ENCODE data around the gene ANO2.
A peak's percentile ranks its signal among the peaks of the same experiment; 100 is the strongest.

Gene ANO2

DNA sequence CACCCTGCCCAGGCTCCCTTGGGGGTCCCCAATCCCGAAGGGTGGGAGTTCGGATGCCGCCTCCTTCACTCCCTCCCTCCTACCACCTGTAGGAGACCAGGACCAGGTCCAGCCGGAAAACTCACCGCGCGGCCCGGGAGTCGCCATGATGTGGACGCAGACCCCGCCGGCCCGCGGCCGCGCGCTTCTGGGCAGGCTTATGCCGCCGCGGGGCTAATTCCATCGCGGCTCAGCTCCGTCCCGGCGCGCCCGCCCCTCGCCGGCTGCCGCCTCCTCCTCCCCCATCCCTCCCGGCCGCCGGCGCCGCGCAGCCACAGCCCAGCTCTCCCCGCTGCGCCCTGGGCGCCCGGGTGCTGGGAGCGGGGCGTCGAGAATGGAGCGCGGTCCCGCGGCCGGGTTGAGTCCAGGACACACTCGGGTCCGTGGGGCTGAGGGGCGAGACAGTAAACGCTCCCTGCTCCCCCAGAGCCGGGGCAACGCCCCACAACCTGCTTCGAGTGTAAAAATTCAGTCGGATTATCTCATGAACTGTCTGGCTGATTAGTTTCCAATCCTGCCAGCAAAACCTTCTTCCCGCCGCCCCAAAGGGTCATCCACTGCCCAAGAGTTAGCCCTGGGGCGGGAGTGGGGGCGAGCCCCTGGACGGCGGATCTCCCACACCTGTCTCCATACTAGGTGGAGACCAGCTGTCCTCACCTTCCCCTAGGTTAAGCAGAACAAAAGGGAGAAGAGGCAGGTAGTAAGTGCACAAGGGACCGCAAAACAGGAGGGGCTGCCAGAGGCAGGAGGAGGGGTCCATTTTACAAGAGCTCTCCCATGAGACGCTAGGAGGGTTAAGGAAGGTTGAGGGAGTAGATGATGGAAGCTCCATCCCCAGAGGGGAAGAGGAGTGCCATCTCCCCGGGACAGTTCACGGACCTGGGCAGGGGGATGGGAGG lies at the start of gene ANO2:
TSS of gene ANO2 (minus strand) at position 189 of the 938 bp plus-strand sequence. CDS start at position 147, 42 bp downstream.
- Histone ChIP-seq H3K36me3 (ENCODE audit: insufficient read depth, low read length) (no peaks in the 10 kb centered on the region), H3K4me3 (ENCODE audit: low read length) (peak within 1 kb of the TSS; percentile 53), H3K27me3 (ENCODE audit: insufficient read depth, low read length) (peaks cover 10% of the 10 kb centered on the region), H2AFZ (ENCODE audit: low read depth, low read length) (peak within 1 kb of the TSS; percentile 84), H3K9me3 (ENCODE audit: low read length) (peaks cover 2% of the 10 kb centered on the region), H3K4me1 (ENCODE audit: insufficient read depth, low read length) (peaks cover 10% of the 10 kb centered on the region)

DNA sequence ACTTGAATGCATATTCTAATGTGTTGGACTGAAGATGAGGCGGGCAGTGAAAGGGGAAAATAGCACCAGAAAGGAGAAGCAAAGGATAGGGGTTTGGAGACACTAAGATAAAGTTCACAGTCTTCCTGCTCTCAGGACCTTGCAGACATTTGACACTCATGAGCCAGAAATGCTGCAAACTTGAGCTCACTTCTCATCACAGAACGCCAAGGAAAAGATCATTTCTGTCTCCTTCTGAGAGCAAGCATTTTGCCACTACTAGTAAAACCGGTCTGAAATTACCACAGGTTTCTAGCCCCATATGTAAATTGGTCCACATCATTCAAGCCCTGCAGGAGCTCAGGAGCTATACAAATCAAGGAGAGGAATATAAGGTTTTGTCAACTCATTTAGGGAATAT lies 44.6 kb upstream of the ANO2 start:
- Histone ChIP-seq H3K4me3 (ENCODE audit: low read length) (no peak overlapping the region), H3K27me3 (ENCODE audit: insufficient read depth, low read length) (no peaks in the 10 kb centered on the region), H3K9me3 (ENCODE audit: low read length) (no peaks in the 10 kb centered on the region), H3K4me1 (ENCODE audit: insufficient read depth, low read length) (peaks cover 25% of the 10 kb centered on the region), H3K36me3 (ENCODE audit: insufficient read depth, low read length) (no peaks in the 10 kb centered on the region), H2AFZ (ENCODE audit: low read depth, low read length) (no peak overlapping the region)

DNA sequence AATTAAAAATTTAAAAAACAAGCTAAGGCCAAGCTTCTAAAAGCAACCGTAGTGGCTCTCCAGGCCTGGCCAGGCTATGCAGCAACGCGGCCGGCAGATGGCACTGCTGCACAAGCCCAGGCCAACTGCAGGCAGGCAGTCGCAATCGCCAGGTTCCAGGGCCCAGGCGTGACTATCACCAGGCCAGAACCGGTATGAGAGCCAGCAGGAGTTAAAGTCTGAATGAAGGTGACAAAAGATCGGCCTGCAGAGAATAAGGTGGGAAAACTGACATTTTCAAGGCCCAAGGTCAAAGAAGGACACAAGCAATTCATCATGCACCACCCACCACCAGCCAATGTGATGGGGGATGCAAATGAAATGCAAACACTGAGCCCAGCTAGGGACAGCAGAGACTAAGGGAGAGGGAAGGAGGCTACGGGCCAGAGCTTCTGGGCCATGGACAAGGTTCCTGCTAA lies 43.6 kb upstream of the ANO2 start:
- Histone ChIP-seq H2AFZ (ENCODE audit: low read depth, low read length) (peak overlapping the region; percentile 1), H3K36me3 (ENCODE audit: insufficient read depth, low read length) (no peaks in the 10 kb centered on the region), H3K4me3 (ENCODE audit: low read length) (no peak overlapping the region), H3K27me3 (ENCODE audit: insufficient read depth, low read length) (no peaks in the 10 kb centered on the region), H3K9me3 (ENCODE audit: low read length) (no peaks in the 10 kb centered on the region), H3K4me1 (ENCODE audit: insufficient read depth, low read length) (peaks cover 25% of the 10 kb centered on the region)

DNA sequence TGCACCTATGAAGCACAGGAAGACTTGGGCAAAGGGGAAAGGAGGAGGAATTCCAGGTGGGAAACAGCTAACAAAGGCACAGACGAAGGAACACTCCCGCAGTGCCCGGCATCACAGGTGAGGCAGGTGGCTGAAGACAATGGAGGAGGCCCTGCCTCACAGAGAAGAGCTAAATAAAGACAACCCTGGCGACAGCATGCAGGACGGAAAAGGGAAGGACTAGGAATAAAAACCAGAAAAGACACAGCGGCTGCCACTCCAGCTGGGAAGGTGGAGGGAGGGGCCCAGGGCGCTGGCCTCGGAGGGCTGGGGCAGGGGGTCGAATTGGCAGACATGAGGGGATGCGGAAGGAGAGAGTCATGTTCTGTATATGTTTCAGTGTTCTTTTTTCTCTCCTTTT lies 43.0 kb upstream of the ANO2 start:
- Histone ChIP-seq H3K4me3 (ENCODE audit: low read length) (no peak overlapping the region), H3K4me1 (ENCODE audit: insufficient read depth, low read length) (peaks cover 25% of the 10 kb centered on the region), H3K9me3 (ENCODE audit: low read length) (no peaks in the 10 kb centered on the region), H2AFZ (ENCODE audit: low read depth, low read length) (no peak overlapping the region), H3K36me3 (ENCODE audit: insufficient read depth, low read length) (no peaks in the 10 kb centered on the region), H3K27me3 (ENCODE audit: insufficient read depth, low read length) (no peaks in the 10 kb centered on the region)

DNA sequence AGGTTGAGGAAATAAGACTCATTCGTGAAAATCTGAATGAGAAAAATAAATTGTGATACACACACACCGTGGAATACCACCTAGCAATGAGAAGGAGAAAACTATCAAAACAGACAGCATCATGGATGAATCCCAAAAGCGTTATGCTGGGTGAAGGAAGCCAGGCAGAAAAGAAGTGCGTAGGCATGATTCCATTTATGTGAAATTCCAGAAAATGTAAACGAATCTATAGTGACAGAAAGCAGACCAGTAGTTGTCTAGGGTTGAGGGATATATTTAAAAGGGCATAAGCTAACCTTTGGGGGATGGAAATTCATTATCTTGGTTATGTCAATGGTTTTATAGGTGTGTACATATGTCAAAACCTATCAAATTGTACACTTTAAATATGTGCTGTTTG lies 42.5 kb upstream of the ANO2 start:
- no peak overlapping the region for H3K4me3 ChIP-seq (ENCODE audit: low read length)
- no peaks in the 10 kb centered on the region for H3K36me3 ChIP-seq (ENCODE audit: insufficient read depth, low read length)
- no peaks in the 10 kb centered on the region for H3K9me3 ChIP-seq (ENCODE audit: low read length)
- H3K4me1 ChIP-seq (ENCODE audit: insufficient read depth, low read length): peaks cover 25% of the 10 kb centered on the region
- no peak overlapping the region for H2AFZ ChIP-seq (ENCODE audit: low read depth, low read length)
- no peaks in the 10 kb centered on the region for H3K27me3 ChIP-seq (ENCODE audit: insufficient read depth, low read length)

DNA sequence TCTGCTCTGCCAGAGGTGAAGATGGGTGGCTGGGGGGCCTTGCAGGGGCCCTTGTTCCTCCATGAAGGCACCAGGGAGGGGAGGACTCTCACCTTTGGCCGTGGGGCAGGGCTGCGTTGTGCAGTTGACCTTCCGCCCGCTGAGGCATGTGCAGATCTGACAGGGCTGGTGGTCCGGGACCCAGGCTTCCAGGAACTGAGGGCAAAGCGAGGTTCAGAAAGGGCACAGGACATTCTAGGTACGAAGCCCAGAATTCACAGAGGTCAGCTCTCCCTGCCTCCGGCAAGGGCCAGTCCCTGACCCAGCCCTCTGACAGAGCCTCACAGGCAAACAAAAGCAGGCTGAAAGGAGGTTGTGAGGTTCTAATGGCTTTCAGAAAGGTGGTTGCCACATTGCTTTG lies 40.4 kb upstream of the ANO2 start:
- Histone ChIP-seq H3K4me3 (ENCODE audit: low read length) (no peak overlapping the region), H3K27me3 (ENCODE audit: insufficient read depth, low read length) (no peaks in the 10 kb centered on the region), H2AFZ (ENCODE audit: low read depth, low read length) (no peak overlapping the region), H3K9me3 (ENCODE audit: low read length) (no peaks in the 10 kb centered on the region), H3K36me3 (ENCODE audit: insufficient read depth, low read length) (no peaks in the 10 kb centered on the region), H3K4me1 (ENCODE audit: insufficient read depth, low read length) (peaks cover 25% of the 10 kb centered on the region)

DNA sequence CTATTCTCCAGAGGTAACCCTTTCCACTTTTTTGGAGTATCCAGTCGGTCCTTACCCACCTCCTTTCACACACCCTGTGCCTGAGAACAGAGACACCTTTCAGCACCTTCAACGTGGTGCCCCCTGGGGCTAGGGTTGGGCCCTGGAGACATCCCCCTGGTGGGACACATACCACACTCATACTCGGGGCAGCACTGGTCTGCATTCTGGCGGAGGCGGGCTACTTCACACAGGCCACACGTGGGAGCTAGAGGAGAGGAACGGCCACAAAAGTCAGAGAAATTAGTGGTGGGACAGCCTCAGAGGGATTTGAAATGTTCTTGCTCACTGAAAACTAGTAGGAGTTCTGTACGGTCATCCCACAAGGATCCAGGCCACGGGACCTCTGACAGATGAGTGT lies 39.8 kb upstream of the ANO2 start:
- Histone ChIP-seq H3K4me3 (ENCODE audit: low read length) (no peak overlapping the region), H2AFZ (ENCODE audit: low read depth, low read length) (no peak overlapping the region), H3K9me3 (ENCODE audit: low read length) (no peaks in the 10 kb centered on the region), H3K27me3 (ENCODE audit: insufficient read depth, low read length) (no peaks in the 10 kb centered on the region), H3K36me3 (ENCODE audit: insufficient read depth, low read length) (no peaks in the 10 kb centered on the region), H3K4me1 (ENCODE audit: insufficient read depth, low read length) (peaks cover 25% of the 10 kb centered on the region)

DNA sequence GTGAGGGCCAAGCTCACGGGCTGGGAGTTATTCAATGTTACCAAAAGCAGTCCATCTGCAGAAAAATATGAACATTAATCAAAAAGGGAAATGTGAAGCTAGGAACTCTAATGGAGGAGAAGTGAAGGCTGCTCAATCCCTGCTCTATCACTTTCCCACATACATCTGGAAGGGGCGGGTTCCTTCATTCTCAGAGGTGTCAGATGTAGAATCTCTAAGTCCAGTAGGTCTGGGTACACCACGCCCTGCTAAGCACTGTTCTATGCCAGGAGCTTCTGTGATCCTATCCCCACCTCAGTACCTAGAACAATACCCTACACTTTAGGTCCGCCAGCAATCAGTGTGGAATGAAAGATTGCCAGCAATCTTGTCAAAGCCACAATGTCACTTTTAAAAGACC lies 37.0 kb upstream of the ANO2 start:
- Histone ChIP-seq H3K9me3 (ENCODE audit: low read length) (no peaks in the 10 kb centered on the region), H3K4me1 (ENCODE audit: insufficient read depth, low read length) (peaks cover 16% of the 10 kb centered on the region), H3K36me3 (ENCODE audit: insufficient read depth, low read length) (no peaks in the 10 kb centered on the region), H3K4me3 (ENCODE audit: low read length) (no peak overlapping the region), H3K27me3 (ENCODE audit: insufficient read depth, low read length) (no peaks in the 10 kb centered on the region), H2AFZ (ENCODE audit: low read depth, low read length) (no peak overlapping the region)

DNA sequence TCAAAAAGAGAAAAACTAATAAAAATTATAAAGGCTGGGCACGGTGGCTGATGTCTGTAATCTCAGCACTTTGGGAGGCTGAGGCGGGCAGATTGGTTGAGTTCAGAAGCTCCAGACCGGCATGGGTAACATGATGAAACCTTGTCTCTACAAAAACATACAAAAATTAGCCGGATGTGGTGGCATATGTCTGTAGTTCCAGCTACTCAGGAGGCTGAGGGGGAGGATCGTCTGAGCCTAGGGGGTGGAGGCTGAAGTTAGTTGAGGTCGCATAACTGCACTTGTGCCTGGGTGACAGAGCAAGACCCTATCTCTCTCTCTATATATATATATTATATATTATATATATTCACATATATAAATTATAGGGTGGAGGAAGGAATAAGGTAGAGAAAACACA lies 32.5 kb upstream of the ANO2 start:
- Histone ChIP-seq H3K9me3 (ENCODE audit: low read length) (no peaks in the 10 kb centered on the region), H3K4me3 (ENCODE audit: low read length) (no peak overlapping the region), H3K27me3 (ENCODE audit: insufficient read depth, low read length) (no peaks in the 10 kb centered on the region), H2AFZ (ENCODE audit: low read depth, low read length) (no peak overlapping the region), H3K36me3 (ENCODE audit: insufficient read depth, low read length) (no peaks in the 10 kb centered on the region), H3K4me1 (ENCODE audit: insufficient read depth, low read length) (no peaks in the 10 kb centered on the region)

DNA sequence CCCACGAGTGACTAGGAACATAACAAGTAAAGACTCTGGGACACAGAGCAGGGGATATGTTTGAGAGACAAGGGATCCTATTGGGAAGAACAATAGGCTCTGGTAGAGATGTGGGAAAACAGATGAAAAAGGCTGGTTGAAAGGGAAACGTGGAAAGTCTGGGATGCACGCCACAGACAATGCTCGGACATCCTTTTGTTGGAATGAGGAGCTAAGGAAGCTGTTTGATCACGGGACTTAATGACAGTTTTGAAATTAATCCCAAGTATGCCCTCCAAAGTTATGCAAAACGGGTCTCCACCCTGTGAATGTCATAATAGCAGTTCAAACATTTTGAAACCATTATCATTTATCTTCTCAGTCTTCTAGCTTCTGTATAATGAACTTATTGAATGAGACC lies 31.7 kb upstream of the ANO2 start:
- H2AFZ ChIP-seq (ENCODE audit: low read depth, low read length): no peak overlapping the region
- H3K9me3 ChIP-seq (ENCODE audit: low read length): no peaks in the 10 kb centered on the region
- no peak overlapping the region for H3K4me3 ChIP-seq (ENCODE audit: low read length)
- no peaks in the 10 kb centered on the region for H3K27me3 ChIP-seq (ENCODE audit: insufficient read depth, low read length)
- H3K36me3 ChIP-seq (ENCODE audit: insufficient read depth, low read length): no peaks in the 10 kb centered on the region
- H3K4me1 ChIP-seq (ENCODE audit: insufficient read depth, low read length): no peaks in the 10 kb centered on the region

DNA sequence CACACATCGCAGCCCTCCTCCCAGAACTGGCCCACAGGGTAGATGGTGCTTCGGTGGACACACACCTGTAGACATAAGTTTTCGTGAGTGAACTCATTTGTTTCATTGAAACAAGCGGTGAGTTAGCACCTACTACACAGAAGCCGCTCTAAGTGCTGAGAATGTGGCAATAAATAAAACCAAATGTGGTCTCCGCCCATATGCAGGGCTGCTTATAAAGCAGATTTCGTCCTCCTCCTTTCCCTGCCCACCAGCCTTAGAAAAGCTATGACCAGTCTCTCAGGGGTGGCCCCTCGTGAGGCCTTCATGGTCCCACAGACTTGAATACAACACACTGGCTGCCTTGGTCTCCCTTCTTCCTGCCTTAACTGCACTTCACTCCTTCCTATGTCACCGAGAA lies 31.1 kb upstream of the ANO2 start:
- H3K4me3 ChIP-seq (ENCODE audit: low read length): no peak overlapping the region
- no peaks in the 10 kb centered on the region for H3K27me3 ChIP-seq (ENCODE audit: insufficient read depth, low read length)
- H3K9me3 ChIP-seq (ENCODE audit: low read length): no peaks in the 10 kb centered on the region
- H3K36me3 ChIP-seq (ENCODE audit: insufficient read depth, low read length): no peaks in the 10 kb centered on the region
- H3K4me1 ChIP-seq (ENCODE audit: insufficient read depth, low read length): no peaks in the 10 kb centered on the region
- no peak overlapping the region for H2AFZ ChIP-seq (ENCODE audit: low read depth, low read length)

DNA sequence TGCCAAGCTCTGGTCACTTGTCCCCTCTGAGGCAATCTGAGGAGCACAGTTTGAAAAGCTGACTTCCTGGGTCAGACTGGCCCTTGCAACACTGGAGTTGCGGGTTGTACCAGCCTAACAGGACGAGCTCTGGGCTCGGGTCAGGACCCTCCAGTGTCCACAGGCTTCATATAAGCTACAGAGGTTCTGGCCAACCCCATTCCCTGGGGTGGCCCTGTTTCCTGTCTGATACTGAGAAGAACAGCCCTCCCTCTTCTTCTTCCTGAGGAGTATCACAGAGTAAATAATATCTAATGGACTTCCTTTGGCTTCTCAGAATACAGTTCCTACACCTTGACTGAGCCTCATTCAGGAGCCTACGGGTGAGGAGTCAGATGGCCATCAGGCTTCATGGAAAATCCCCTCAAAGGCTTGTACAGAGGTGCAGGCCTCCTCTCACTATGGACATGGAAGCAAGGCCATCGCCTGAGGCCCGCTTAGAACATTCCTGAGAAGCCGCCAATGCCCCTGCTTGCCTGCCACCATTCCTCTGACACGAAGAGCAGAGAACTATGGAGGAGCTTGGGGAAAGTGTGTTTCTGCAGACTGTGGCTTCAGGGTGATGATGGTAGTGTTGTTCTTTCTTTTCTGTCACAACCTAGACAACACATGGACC lies 28.5 kb upstream of the ANO2 start:
- no peak overlapping the region for H3K4me3 ChIP-seq (ENCODE audit: low read length)
- no peaks in the 10 kb centered on the region for H3K27me3 ChIP-seq (ENCODE audit: insufficient read depth, low read length)
- no peaks in the 10 kb centered on the region for H3K4me1 ChIP-seq (ENCODE audit: insufficient read depth, low read length)
- no peaks in the 10 kb centered on the region for H3K36me3 ChIP-seq (ENCODE audit: insufficient read depth, low read length)
- H3K9me3 ChIP-seq (ENCODE audit: low read length): no peaks in the 10 kb centered on the region
- no peak overlapping the region for H2AFZ ChIP-seq (ENCODE audit: low read depth, low read length)

DNA sequence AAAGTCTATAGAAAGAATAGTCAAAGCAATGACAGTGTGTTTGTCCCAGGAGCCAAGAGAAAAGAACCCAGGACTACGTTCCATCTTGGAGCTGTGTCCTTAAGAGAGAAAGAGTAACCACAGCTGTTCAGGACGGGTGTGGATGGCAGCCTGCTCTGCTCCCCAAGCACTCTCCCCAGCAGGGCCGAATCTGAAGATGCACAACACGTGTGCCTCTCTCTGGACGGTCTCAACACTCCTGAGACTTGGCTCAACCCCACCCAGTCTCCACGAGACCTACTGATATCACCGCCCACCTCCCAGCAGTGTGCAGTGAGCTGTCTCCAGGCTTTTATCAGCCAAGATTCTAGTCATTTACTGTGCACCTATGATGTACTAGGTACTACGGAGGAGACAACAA lies 27.3 kb upstream of the ANO2 start:
- Histone ChIP-seq H3K36me3 (ENCODE audit: insufficient read depth, low read length) (no peaks in the 10 kb centered on the region), H3K4me1 (ENCODE audit: insufficient read depth, low read length) (no peaks in the 10 kb centered on the region), H3K9me3 (ENCODE audit: low read length) (no peaks in the 10 kb centered on the region), H2AFZ (ENCODE audit: low read depth, low read length) (no peak overlapping the region), H3K4me3 (ENCODE audit: low read length) (no peak overlapping the region), H3K27me3 (ENCODE audit: insufficient read depth, low read length) (no peaks in the 10 kb centered on the region)

Data from neuron (in vitro differentiated cells).